ENCODE data around the gene KPNA5. TPM values are rescaled to one million over a fixed set of nuclear protein-coding genes. Genes with fewer than 3 reads are reported as not detected.

KPNA5 gene
- total and polyA plus RNA-seq, 9 of the 15 experiments (the other 6 are each of a cell fraction or from before 2014, with no cell fraction given) = 3.2 to 10.3 (median 6.5) TPM

DNA sequence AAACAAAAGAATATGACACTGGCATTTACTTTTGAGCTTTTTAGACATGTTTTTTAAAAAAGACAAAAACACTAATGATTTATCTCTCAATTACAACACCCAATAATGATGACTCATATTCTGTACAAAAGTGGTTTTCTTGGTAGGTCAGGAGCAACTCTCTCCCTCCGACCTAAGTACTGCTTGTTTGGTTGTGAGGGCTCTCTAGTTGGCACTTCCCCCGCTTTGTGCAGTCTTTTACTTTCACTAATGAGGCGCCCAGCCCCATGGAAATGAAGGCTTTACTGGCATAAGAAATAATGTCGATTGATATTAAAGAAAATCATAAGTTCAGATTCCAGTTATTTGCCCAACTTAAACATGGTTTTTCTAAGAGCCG lies 1.3 kb downstream of the KPNA5 start (continued):
- TF ChIP-seq, protein P1, sequence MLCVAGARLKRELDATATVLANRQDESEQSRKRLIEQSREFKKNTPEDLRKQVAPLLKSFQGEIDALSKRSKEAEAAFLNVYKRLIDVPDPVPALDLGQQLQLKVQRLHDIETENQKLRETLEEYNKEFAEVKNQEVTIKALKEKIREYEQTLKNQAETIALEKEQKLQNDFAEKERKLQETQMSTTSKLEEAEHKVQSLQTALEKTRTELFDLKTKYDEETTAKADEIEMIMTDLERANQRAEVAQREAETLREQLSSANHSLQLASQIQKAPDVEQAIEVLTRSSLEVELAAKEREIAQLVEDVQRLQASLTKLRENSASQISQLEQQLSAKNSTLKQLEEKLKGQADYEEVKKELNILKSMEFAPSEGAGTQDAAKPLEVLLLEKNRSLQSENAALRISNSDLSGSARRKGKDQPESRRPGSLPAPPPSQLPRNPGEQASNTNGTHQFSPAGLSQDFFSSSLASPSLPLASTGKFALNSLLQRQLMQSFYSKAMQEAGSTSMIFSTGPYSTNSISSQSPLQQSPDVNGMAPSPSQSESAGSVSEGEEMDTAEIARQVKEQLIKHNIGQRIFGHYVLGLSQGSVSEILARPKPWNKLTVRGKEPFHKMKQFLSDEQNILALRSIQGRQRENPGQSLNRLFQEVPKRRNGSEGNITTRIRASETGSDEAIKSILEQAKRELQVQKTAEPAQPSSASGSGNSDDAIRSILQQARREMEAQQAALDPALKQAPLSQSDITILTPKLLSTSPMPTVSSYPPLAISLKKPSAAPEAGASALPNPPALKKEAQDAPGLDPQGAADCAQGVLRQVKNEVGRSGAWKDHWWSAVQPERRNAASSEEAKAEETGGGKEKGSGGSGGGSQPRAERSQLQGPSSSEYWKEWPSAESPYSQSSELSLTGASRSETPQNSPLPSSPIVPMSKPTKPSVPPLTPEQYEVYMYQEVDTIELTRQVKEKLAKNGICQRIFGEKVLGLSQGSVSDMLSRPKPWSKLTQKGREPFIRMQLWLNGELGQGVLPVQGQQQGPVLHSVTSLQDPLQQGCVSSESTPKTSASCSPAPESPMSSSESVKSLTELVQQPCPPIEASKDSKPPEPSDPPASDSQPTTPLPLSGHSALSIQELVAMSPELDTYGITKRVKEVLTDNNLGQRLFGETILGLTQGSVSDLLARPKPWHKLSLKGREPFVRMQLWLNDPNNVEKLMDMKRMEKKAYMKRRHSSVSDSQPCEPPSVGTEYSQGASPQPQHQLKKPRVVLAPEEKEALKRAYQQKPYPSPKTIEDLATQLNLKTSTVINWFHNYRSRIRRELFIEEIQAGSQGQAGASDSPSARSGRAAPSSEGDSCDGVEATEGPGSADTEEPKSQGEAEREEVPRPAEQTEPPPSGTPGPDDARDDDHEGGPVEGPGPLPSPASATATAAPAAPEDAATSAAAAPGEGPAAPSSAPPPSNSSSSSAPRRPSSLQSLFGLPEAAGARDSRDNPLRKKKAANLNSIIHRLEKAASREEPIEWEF (CRISPR knock-in tag; IDR thresholded peaks at IDR 0.05) = no peak
- no peak for TF ChIP-seq RFX1 (IDR thresholded peaks at IDR 0.05)
- TF ChIP-seq POLR2AphosphoS2 (IDR thresholded peaks at IDR 0.05; ENCODE audit: low read length) = no peak
- no peak for TF ChIP-seq CREB5 (CRISPR knock-in tag; IDR thresholded peaks at IDR 0.05)
- no peak for TF ChIP-seq BDP1 (IDR thresholded peaks at IDR 0.05; ENCODE audit: insufficient read depth, insufficient read length)
- TF ChIP-seq ZBTB40 (IDR thresholded peaks at IDR 0.05) = no peak
- no peak for TF ChIP-seq ZBTB40 (CRISPR knock-in tag; IDR thresholded peaks at IDR 0.05)
- TF ChIP-seq CBX1 (IDR thresholded peaks at IDR 0.05; ENCODE audit: low read depth) = no peak
- TF ChIP-seq TBP (optimal IDR thresholded peaks at IDR 0.05; ENCODE audit: low read depth, low read length) = no peak
- TF ChIP-seq, protein P2, sequence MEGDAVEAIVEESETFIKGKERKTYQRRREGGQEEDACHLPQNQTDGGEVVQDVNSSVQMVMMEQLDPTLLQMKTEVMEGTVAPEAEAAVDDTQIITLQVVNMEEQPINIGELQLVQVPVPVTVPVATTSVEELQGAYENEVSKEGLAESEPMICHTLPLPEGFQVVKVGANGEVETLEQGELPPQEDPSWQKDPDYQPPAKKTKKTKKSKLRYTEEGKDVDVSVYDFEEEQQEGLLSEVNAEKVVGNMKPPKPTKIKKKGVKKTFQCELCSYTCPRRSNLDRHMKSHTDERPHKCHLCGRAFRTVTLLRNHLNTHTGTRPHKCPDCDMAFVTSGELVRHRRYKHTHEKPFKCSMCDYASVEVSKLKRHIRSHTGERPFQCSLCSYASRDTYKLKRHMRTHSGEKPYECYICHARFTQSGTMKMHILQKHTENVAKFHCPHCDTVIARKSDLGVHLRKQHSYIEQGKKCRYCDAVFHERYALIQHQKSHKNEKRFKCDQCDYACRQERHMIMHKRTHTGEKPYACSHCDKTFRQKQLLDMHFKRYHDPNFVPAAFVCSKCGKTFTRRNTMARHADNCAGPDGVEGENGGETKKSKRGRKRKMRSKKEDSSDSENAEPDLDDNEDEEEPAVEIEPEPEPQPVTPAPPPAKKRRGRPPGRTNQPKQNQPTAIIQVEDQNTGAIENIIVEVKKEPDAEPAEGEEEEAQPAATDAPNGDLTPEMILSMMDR (IDR thresholded peaks at IDR 0.05 in 2 of 3, conservative IDR thresholded peaks at IDR 0.05 in 1 of 3; ENCODE audit: insufficient read depth in 2 of 3, low read depth in 1 of 3, low read length in 3 of 3) = no peak
- TF ChIP-seq ZNF707 (CRISPR knock-in tag; conservative IDR thresholded peaks at IDR 0.05) = no peak
